Stimulated activated CD8-positive, alpha-beta memory T cell treated with anti-CD3 and anti-CD28 coated beads, Interleukin-2, amount 100 ng/mL, for 1 hour (primary cell): ENCODE data around the gene WBP4.
"Not testable (repeated sequence)": the region's sequence is repeated elsewhere in the genome, so short reads cannot be mapped to it uniquely, and the experiment has no call there.

Experiments
- DNase-seq, 2 donors: peaks; one replicate each; pipeline ENCODE4 v3.0.0-alpha.2; 2020; ENCODE audit warnings: low read depth in 2 of 2

Gene WBP4

DNA sequence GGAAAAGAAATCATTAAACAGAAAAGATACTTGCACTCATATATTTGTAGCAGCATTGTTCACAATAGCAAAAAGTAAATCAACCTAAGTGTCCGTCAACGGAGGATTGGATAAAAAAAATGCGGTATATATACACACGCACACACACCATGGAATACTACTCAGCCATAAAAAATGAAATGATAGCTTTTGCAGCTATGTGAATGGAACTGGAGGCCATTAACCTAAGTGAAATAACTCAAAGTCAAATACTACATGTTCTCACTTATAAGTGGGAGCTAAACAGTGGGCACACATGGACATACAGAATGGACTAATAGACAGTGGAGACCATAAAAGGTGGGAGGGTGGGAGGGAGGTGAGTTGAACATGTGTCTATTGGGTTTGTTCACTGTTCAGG lies 18.4 kb downstream of the WBP4 start:
- DNase-seq = no peak

DNA sequence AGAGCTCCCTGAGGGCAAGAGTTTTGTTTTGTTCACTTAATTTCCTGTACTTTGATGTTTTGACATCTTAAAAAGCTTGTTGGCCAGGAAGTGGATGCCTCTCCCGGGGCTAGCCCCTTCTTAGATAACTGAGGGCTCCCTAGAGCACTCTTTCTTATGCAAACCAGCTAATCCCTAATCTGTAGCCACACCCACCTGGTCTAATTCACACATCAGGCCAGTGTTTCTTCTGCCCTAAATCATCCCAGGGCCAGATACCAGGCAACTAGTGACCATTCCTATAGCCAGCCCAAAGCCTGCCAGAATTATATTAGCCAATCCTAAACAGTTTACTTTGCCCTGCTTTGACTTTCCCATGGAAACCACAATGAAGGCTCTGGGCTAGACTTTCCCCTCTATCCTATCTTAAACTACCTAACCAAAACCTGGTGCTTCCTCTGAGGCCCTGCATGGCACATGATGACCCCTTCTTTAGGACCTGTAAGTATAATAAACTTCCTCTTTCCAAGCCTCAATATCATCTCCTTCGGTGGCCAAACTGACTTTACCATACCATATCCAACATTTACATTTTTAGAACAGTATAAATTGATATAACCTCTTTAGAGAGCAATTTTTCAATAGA lies 24.8 kb downstream of the WBP4 start:
- DNase-seq = no peak

DNA sequence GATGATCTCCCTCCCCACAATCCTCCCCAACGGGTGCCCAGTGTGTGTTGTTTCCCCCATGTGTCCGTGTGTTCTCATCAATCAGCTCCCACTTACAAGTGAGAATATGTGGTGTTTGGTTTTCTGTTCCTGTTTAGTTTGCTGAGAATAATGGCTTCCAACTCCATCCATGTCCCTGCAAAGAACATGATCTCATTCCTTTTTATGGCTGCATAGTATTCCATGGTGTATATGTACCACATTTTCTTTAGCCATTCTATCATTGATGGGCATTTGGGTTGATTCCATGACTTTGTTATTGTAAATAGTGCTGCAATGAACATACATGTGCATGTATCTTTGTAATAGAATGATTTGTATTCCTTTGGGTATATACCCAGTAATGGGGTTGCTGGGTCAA lies 34.4 kb downstream of the WBP4 start:
- DNase-seq = not testable (repeated sequence)

DNA sequence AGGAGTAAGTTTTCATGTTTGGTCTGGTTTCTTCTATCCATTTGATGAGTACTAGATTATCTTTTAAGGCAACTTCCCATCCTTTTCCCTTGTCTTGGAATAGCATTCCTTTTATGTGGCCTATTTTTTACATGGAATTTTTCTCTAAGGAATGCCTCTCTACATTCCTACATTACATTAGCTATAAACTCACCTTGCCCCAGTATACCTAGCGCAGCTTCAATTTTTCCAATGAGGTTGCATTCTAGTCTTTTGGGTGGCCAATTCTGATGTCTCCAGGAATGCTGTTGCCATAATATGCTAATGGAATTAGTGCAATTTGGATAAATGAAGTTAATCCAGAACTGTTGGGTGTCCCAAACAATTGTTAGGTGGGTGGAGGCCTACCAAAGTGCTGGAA lies 37.5 kb downstream of the WBP4 start:
- DNase-seq = no peak

DNA sequence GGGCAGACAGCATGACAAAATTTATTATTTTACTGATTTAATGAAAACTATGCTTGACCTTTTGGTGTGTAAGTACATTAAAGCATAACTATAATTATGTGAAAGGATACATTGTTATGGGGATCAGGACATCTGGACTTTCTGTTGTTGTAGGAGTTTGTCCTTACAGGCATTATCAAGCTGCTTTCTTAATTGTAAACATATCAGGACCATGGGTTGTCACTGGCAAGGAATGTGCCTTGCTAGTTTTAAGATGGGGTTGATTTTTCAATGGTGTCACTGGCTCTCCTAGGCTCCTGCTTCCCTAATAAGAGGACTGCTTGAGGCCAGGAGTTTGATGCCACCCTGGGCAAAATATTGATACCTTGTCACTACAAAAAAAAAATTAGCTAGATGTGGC lies 38.7 kb downstream of the WBP4 start:
- DNase-seq = no peak

DNA sequence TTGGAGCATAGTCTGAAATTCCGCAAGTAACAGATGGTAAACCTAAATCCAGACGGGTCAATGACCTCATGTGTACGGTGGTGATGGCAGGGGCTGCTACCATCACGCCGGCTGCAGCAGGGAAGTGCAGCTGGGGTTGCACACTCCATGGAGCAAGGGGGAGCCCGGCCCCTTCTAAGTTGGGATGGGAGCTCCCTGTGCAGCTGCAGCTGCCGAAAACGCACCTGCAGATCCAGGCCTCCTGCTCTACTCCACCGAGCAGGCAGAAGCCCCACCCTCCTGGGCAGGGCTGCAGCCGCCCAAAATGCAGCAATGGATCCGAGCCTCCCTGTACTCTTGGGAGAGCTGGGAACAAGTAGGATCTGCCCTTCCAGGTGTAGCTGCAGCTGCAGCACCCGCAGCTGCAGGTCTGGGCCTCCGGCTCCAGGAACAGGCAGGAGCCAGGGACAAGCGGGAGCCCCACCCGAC lies 45.8 kb downstream of the WBP4 start:
- DNase-seq = no peak

DNA sequence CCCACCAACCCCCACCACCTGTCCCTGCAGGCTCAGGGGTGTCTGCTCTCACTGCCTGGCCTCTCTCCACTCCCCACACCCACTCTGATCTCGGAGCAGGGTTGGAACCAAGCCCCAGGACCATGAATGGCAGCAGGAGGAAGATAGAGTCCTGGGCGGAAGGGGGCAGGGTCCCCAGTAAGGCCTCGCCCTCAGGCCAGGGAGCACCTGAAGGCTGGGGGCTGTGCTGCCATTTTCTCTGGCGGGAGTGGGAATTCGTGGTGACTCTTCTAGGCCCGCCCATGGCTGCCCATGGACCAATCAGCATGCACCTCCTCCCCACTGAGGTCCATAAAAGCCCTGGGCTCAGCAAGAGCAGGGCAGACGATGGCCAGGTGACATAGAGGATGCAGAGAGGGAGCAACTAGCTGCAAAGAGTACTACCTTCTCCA lies 46.3 kb downstream of the WBP4 start:
- no peak for DNase-seq

DNA sequence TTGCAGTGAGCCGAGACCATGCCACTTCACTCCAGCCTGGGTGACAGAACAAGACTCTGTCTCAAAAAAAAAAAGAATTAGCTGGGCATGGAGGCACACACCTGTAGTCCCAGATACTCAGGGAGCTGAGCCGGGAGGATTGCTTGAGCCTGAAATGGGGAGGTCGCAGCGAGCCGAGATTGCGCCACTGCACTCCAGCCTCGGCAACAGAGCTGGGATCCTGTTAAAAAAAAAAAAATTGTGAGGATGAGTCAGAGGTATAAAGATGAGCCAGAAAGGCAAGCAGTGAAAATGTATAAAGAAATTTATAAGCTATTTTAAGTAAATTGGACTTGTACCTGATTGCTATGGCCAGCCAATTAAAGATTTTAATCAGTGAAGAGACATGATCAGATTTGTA lies 50.1 kb downstream of the WBP4 start:
- DNase-seq = no peak

DNA sequence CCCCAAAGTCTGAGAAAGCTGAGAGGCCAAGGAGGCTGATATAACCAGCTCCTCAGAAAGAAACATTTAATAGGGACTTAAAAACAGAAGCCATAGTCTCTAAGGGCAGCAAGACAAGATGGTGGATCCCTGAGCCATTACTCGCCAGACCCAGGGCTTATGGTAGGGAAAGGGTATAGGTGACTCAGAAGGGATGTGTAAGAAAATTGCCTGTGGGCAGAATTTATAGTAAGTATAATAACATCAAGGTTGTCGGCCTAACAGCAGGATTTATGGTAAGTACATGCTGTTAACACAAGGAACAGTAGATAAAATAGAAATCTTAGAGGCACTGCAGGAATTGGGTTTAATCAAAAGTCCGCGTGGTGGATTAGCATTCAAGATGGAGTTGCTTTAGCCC lies 56.6 kb downstream of the WBP4 start:
- no peak for DNase-seq

DNA sequence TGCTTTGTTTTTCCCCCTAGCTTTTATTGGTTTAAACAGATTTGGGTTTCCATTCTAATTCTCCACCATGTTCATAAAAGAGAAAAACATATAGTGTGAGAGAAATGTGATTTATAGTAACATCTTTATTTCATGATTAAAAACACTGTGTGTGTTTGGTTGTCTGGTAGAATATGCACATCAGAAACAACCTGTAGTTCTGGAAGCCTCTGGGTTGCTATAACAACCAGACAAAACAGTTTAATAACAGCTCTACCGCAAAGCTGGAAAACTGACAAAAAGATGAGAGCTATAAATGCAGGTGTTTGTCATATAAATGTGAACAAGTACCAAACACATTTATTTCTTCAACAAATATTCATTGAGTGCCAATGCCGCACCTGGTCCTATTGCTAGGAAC lies 61.5 kb downstream of the WBP4 start:
- DNase-seq = no peak

DNA sequence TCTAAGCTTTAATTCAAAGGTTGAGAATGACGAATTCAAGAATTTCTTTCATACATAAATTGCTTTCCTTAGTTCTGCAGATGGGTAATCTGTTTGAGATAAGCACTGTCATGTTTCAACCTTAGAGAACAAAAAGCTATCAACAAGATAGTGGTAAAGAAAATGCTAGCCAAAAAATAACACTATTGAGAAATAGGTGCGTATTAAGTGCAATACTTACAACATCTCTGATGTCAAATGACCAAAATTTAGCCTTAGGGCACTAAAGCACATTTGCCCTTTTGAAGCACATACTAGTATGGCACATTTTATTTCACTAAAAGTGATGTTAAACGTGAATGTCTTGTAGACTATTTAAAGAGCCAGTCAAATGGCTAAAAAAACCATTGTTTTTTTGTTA lies 66.4 kb downstream of the WBP4 start:
- DNase-seq = no peak

DNA sequence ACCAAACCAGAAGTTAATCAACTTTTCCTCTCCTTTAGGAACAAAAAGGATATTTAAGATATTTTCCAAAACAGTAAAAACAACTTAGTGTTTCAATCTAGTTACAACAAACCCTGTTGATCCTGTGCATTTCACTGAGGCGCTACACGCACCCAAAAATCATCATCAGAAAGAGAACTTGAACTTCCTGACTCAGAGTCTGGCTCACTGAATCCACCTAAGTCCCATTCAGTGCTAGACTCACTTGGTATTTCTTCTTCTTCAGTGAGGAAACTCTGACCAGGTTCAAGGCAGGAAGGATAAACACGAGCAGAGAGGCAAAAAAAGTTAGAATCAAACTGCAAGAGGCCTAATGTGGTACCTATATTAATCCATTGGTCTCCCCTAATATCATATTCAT lies 69.0 kb downstream of the WBP4 start:
- no peak for DNase-seq

DNA sequence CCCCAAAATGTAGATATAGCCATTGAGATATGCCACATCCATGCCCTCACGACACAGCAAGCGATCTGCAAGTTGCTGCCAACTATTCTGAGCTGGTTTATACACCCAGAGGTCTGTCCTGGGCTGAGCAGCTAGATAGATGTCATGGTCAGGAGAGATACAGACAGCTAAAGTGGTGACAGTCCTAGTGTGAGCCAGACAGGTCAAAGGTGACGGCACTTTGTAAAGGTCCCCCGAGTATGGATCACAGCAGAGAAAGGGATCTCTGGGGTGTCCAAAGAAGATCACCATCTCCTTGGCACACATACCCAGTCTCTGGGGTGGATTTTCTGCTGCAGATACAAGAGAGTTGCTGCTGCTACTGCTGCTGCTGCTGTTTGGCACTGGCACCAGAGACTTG lies 69.9 kb downstream of the WBP4 start:
- not testable (repeated sequence) for DNase-seq

DNA sequence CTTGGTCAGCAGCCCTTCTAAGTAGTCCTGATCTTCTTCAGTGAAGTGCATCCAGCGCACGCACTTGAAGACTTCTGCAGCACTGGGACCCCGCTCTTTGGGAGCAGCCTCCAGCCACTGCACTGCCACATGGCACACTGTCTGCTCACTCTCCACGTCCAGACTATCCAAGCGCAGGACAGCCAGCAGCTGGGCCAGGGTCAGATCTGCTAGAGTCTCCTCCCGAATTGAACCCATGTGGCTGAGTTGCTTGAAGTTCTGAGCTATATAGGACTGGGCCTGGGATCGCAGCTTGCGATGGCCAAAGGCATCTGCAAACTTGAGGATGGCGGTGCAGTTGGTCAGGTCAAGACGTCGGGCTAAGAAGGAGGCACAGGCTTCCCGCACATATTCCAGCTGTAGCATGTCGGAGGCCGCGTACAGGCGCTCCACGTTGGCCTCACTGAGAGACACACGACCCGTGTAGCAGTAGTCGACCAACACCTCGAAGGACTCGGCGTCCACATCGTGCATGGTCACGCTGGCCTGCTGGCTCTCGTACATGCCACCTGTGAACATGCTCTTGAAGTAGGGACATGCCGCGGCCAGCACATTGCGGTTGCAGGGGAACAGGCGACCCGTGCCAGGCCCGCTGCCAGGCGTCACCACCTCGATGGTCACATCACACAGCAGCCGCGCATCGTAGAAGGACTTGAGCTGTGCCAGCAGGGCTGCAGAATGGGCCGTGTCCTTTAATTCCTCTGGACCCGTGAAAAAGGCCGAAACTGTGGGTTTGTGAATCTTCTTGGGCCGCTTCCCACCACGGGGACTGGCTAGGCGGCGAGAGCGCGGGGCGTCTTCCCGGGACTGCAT lies 70.6 kb downstream of the WBP4 start:
- DNase-seq = not testable (repeated sequence)

DNA sequence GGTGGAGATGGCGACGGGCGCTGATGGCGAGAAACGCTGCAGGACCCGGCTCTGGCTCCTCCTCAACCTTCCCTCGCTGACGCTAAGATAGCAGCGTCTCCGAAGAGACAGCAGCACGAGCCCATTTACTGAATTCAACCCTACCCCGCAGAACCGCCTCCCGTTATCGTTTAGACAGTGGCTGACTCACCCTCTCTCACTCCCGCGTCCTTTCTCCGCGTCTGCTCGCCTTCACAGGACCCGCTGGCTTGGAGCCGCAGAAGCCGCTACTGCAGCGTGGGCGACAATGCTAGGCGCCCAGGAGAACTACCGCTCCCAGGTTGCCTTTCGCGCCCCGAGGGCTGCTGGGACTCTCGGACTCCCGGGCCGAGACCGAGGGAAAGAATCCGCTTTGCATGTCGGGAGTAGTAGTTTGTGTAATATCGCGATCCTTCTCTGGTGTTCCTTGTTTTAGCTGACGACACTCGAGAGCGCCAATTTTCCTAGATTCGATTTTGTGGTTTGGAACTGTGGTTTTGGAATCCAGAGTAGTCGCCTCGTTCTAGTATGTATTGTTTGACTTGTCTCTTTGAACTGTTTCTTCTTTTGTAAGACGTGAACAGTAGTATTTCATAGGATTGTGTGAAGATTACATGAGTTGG lies 71.3 kb downstream of the WBP4 start, which contains the start of gene KBTBD6:
KBTBD6 (minus strand) TSS at position 291 of the 641 bp plus-strand sequence. CDS start 291 bp downstream, outside the sequence.
- DNase-seq = peak; percentile 82 to 88
